HG03432 (cell line): ENCODE results near the gene PCNX1.
"Not testable (repeated sequence)": the region's sequence is repeated elsewhere in the genome, so short reads cannot be mapped to it uniquely, and the experiment has no call there.

Experiments used
- ATAC-seq: cut with Tn5 transposase; IDR thresholded peaks from one replicate; pipeline ENCODE4 v1.9.1; 2021; ENCODE audit warnings: mild to moderate bottlenecking, moderate library complexity; ENCODE audit not compliant: unreplicated experiment

The PCNX1 gene

GRCh38 chr14:71062581-71063303, 155.5 kb downstream of the PCNX1 start:
- no peak for ATAC-seq

DNA sequence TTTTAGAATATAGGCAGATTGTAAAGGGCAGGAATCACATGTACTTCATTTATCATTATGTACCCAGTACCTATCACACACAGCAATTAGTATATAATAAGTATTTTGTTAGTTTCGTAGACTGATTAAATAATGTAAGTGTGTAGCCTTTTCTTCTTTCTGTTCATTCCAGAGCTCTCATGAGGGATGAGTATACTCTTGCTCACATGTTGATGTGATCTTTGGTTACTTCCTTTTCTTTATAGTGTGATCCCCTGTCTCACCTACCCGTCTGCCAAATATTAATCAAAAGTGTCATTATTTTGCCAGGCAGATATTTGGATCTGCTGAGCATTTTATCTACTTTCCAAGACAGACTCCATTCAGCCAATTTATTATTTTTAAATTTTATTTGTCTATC, 156.1 kb downstream of the PCNX1 start:
- no peak for ATAC-seq

DNA sequence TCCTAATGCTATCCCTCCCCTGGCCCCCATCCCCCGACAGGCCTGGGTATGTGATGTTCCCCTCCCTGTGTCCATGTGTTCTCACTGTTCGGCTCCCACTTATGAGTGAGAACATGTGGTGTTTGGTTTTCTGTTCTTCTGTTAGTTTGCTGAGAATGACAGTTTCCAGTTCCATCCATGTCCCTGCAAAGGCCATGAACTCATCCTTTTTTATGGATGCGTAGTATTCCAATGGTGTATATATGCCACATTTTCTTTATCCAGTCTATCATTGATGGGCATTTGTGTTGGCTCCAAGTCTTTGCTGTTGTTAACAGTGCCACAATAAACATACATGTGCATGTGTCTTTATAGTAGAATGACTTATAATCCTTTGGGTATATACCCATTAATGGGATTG, 157.5 kb downstream of the PCNX1 start:
- not testable (repeated sequence) for ATAC-seq

DNA sequence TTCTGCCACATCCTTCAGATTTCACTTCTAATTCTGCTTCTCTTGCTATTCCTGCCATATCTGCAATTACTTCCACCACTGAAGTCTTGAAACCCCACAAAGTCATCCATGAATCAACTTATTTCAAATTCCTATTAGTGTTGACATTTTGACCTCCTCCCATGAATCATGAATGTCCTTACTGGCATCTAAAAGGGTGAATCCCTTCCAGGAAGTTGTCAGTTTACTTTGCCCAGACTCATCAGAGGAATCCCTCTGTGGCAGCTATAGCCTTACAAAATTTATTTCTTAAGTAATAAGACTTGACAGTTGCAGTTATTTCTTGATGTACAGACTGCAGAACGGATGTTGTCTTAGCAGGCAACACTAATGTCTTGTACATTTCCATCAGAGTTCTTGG, 162.9 kb downstream of the PCNX1 start:
- no peak for ATAC-seq

GRCh38 chr14:71071042-71071441, 163.8 kb downstream of the PCNX1 start:
- no peak for ATAC-seq

- no peak for ATAC-seq
Measured at GRCh38 chr14:71076462-71077092, 169.3 kb downstream of the PCNX1 start.

DNA sequence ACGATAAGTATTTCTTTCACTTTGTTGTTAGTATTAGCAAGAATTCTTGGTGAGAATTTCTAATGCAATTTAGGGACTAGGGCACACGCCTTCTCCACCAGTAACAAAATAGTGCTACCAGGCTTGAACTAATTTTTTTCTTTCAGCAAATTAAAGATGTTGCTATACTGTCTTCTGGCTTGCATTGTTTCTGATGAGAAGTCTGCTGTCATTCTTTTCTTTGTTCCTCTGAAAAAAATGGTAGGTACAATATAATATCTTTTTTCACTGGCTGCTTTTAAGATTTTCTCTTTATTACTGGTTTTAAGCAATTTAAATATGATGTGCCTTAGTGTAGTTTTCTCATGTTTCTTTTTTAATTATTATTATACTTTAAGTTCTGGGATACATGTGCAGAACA, 171.2 kb downstream of the PCNX1 start:
- ATAC-seq = no peak

GRCh38 chr14:71086567-71086966, 179.3 kb downstream of the PCNX1 start:
- ATAC-seq = no peak

GRCh38 chr14:71089971-71090370, 182.7 kb downstream of the PCNX1 start:
- no peak for ATAC-seq

- ATAC-seq = no peak
Measured at GRCh38 chr14:71094722-71095121, 187.5 kb downstream of the PCNX1 start.

DNA sequence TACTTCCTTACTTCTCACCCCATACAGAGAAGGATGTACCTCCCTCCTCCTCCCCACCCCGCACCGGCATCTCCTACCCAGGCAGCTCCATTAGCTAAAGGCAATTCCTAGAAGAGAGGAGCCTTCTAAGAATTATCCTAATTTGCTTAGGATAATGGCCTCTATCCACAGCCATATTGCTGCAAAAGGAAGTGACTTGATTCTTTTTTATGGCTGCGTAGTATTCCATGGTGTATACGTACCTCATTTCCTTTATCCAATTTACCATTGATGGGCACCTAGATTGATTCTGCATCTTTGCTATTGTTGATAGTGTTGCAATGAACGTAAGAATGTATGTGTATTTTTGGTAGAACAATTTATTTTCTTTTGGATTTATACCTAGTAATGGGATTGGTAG, 189.7 kb downstream of the PCNX1 start:
- ATAC-seq = no peak

GRCh38 chr14:71103662-71104484, 196.6 kb downstream of the PCNX1 start:
- no peak for ATAC-seq

DNA sequence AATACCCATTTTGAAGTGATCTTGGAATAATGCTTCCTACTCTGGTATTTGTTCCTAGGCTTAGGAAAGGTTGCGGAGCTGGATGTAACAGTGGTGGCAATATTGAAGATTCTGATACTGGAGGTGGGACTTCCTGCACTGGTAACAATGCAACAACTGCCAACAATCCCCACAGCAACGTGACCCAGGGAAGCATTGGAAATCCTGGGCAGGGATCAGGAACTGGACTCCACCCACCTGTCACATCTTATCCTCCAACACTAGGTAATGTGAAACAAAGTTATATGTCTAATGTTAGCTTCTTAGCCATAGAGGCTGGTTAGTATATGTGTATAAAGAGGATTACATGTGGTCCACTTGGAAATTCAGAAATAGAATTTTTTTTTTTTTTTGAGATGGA, 197.9 kb downstream of the PCNX1 start:
- ATAC-seq = no peak

GRCh38 chr14:71107921-71108320, 200.7 kb downstream of the PCNX1 start:
- no peak for ATAC-seq

GRCh38 chr14:71108398-71109119, 201.3 kb downstream of the PCNX1 start:
- ATAC-seq = no peak

DNA sequence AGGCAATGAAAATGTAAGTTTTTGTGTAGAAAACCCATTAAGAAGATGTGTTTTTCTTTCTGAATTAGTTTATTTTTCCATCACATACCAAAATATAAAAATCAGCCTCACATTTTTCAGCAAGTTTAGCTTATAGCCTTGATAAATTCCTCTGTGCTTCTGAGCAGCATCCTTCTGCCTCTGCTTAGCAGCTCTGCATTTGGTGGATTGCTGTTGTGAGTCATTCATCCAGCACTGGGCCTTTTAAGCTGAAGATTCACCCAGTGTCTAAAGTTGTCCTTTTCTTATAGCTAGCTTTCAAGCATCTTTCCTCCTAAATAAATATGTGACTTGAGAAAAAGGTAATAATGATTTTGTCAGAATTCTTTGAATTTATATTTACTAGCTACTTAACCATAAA, 206.1 kb downstream of the PCNX1 start:
- ATAC-seq = no peak

DNA sequence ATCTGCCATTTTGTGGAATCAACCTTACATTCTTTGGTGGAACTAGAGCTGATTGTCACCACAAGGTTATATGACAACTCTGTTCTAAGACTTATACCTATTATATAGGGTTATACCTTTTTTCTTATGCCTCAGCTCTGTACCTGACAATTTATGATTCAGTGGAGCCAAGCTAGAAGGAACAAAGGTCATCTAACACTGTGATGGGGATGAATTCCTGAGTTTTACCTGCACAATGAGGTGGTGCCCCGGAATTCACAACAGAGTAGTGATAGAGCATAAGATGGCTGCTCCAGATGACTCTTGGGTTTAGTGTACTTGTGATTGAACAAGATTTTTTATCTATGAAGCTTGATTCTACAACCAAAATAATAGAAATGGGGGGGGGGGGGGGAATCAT, 207.3 kb downstream of the PCNX1 start:
- ATAC-seq = no peak

DNA sequence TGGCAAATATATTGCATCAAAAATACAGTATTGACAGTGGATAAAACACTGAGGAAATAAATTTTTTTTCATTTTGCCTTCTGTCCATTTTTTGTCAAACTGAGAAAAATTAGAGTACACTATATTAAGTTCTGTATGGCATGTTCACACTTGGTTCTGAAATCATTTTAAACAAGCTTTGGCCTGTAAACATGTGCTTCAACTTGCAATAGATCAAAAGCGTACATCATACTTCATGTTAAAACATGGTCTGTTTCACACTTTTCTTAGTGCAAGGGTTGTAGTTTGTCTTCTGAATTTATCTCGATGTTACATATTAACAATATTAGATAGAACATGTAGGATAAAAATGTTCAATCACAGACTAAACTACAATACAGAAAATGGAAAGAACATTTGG, 208.0 kb downstream of the PCNX1 start:
- ATAC-seq = no peak

- no peak for ATAC-seq
Measured at GRCh38 chr14:71115821-71116567, 208.7 kb downstream of the PCNX1 start.

DNA sequence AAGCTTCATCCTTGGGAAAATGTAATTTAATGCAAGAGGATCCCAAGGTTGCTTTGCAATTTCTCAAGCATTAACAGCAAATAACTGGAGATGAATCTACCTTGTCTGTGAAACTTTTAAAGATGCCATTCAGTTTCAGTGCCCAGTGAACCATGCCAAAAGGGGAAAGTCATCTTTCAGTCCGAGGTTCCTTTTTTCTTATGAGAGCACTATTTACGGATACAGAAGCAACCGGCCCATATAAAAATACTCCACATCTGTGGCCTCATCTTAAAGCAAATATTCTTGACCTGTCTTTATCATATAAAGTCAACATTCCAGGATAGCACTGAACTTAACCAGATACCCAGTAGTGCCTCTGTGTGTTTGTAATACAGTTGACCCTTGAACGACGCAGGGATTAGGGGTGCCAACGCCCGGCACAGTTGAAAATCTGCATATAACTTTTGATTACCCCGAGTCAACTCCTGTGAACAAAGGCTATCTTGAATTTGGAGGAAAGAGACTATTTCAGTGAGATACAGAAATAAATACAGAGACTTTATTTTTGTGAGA, 209.4 kb downstream of the PCNX1 start:
- no peak for ATAC-seq
